H1 (cell line): ENCODE data around the gene NLRP6. TPM values are rescaled to one million over a fixed set of nuclear protein-coding genes. Genes with fewer than 3 reads are reported as not detected.
"Not testable (repeated sequence)": the region's sequence is repeated elsewhere in the genome, so short reads cannot be mapped to it uniquely, and the experiment has no call there.

ENCODE experiments used
- CTCF ChIA-PET: fragments of 300-600 bp; sonication (Branson Sonifier 250); formaldehyde crosslinking; loops from one replicate; lab custom pipeline; 2021; ENCODE audit not compliant: partially characterized antibody; lab: Charles Lee
- POLR2A ChIA-PET: fragments of 300-600 bp; sonication (Branson Sonifier 250); formaldehyde crosslinking; loops from one replicate; lab custom pipeline; 2021; ENCODE audit warnings: inconsistent platforms; ENCODE audit not compliant: partially characterized antibody; lab: Charles Lee
- DNase-seq, 2 experiments: peaks; one replicate each; pipeline versions ENCODE4 v3.0.0 to v3.0.0-alpha.2; 2010 to 2022; ENCODE audit warnings: low spot score in 2 of 2, low read depth in 1 of 2, mixed read lengths in 1 of 2
- FAIRE-seq: peaks from 2 replicates; lab custom pipeline; 2011; peaks lifted over from hg19 to GRCh38; lab: Jason Lieb, UNC
- H2AFZ ChIP-seq: 2 replicates; pipeline ENCODE4 v1.8.1; 2012; ENCODE audit warnings: low read length, inconsistent platforms
- H2AK5ac ChIP-seq: 2 replicates; pipeline ENCODE4 v1.6.1; 2013; ENCODE audit warnings: low read depth, low read length
- H2BK120ac ChIP-seq: replicated peaks from 2 replicates; pipeline ENCODE3; 2013; ENCODE audit warnings: low read depth, low read length, inconsistent platforms
- H2BK12ac ChIP-seq: 2 replicates; pipeline ENCODE4 v1.6.1; 2013; ENCODE audit warnings: low read depth, low read length
- H2BK15ac ChIP-seq: 2 replicates; pipeline ENCODE4 v1.6.1; 2013; ENCODE audit warnings: low read length
- H2BK20ac ChIP-seq: 2 replicates; pipeline ENCODE4 v1.6.1; 2013; ENCODE audit warnings: low read length
- H2BK5ac ChIP-seq: 2 replicates; pipeline ENCODE4 v1.6.1; 2013; ENCODE audit warnings: low read depth, low read length
- H3K14ac ChIP-seq: 2 replicates; pipeline ENCODE4 v1.6.1; 2013; ENCODE audit warnings: inconsistent platforms; ENCODE audit not compliant: insufficient read length
- H3K18ac ChIP-seq: 2 replicates; pipeline ENCODE4 v1.6.1; 2013; ENCODE audit warnings: low read length; ENCODE audit errors: extremely low read depth
- H3K23ac ChIP-seq: 2 replicates; pipeline ENCODE4 v1.6.1; 2013; ENCODE audit warnings: inconsistent platforms; ENCODE audit not compliant: insufficient read length
- H3K23me2 ChIP-seq: 2 replicates; pipeline ENCODE4 v1.6.1; 2013; ENCODE audit warnings: low read depth, low read length
- H3K27ac ChIP-seq: 2 replicates; pipeline ENCODE4 v1.6.1; 2011; ENCODE audit warnings: low read depth, low read length, inconsistent platforms
- H3K27me3 ChIP-seq, 4 experiments: replicated peaks in 1 of 4; 1 replicate in 1 of 4; 2 replicates in 3 of 4; pipeline versions ENCODE4 v1.6.1 to v1.8.1; 2011 to 2013; ENCODE audit warnings: low read length in 3 of 4, mild to moderate bottlenecking in 3 of 4, inconsistent platforms in 2 of 4, mixed read lengths in 2 of 4, moderate library complexity in 1 of 4; ENCODE audit not compliant: control insufficient read depth in 3 of 4, insufficient read depth in 3 of 4; ENCODE audit errors: extremely low read depth in 1 of 4
- H3K36me3 ChIP-seq, 4 experiments: 2 replicates each; pipeline versions ENCODE4 v1.6.1 to v1.8.1; 2011 to 2013; ENCODE audit warnings: mild to moderate bottlenecking in 4 of 4, low read length in 3 of 4, moderate library complexity in 2 of 4, control low read depth in 1 of 4, inconsistent platforms in 1 of 4; ENCODE audit not compliant: insufficient read depth in 4 of 4, control insufficient read depth in 2 of 4
- H3K4ac ChIP-seq: replicated peaks from 2 replicates; pipeline ENCODE3; 2013; ENCODE audit warnings: low read length, low read depth, mixed read lengths, inconsistent platforms; ENCODE audit not compliant: insufficient read length
- H3K4me1 ChIP-seq, 4 experiments: replicated peaks in 1 of 4; 1 replicate in 1 of 4; 2 replicates in 3 of 4; pipeline versions ENCODE4 v1.6.1 to v1.8.1; 2011 to 2013; ENCODE audit warnings: low read length in 3 of 4, inconsistent platforms in 2 of 4, mixed read lengths in 1 of 4; ENCODE audit not compliant: insufficient read depth in 4 of 4, control insufficient read depth in 3 of 4
- H3K4me2 ChIP-seq, 2 experiments: 2 replicates each; pipeline versions ENCODE4 v1.6.1 to v1.8.1; 2011 to 2013; ENCODE audit warnings: low read depth in 2 of 2, low read length in 2 of 2, control low read depth in 1 of 2, inconsistent platforms in 1 of 2, mild to moderate bottlenecking in 1 of 2; ENCODE audit not compliant: insufficient read depth in 1 of 2
- H3K4me3 ChIP-seq, 4 experiments: fragments of 200-600, 300-600 bp in 1 of 4; sonication (generic), shearing (Covaris generic), sonication (Bioruptor Twin) in 1 of 4; 2 replicates each; pipeline versions ENCODE4 v1.5.1 to v1.8.1; 2011 to 2016; ENCODE audit warnings: low read length in 4 of 4, low read depth in 3 of 4, control low read depth in 2 of 4, inconsistent platforms in 2 of 4, mild to moderate bottlenecking in 2 of 4, mixed read lengths in 1 of 4, moderate library complexity in 1 of 4; ENCODE audit not compliant: insufficient read depth in 2 of 4; ENCODE audit errors: extremely low read depth in 1 of 4
- H3K56ac ChIP-seq: replicated peaks from 2 replicates; pipeline ENCODE3; 2013; ENCODE audit warnings: low read depth, mild to moderate bottlenecking, mixed read lengths, low read length, inconsistent platforms; ENCODE audit not compliant: insufficient read length
- H3K79me1 ChIP-seq: 2 replicates; pipeline ENCODE4 v1.6.1; 2013; ENCODE audit warnings: low read depth, low read length, control low read depth
- H3K79me2 ChIP-seq, 2 experiments: 2 replicates each; pipeline versions ENCODE4 v1.6.1 to v1.8.1; 2012 to 2013; ENCODE audit warnings: low read length in 2 of 2, mild to moderate bottlenecking in 2 of 2, inconsistent platforms in 1 of 2; ENCODE audit not compliant: insufficient read depth in 2 of 2, control insufficient read depth in 1 of 2
- H3K9ac ChIP-seq, 4 experiments: replicated peaks in 1 of 4; 1 replicate in 1 of 4; 2 replicates in 3 of 4; pipeline versions ENCODE4 v1.6.1 to v1.8.1; 2011 to 2013; ENCODE audit warnings: low read depth in 3 of 4, low read length in 3 of 4, control low read depth in 2 of 4, mild to moderate bottlenecking in 2 of 4, moderate library complexity in 2 of 4, inconsistent platforms in 1 of 4; ENCODE audit errors: extremely low read depth in 1 of 4
- H3K9me3 ChIP-seq, 2 experiments: 2 replicates each; pipeline versions ENCODE4 v1.6.1 to v1.8.1; 2012 to 2013; ENCODE audit warnings: mild to moderate bottlenecking in 2 of 2, moderate library complexity in 2 of 2, control low read depth in 1 of 2, inconsistent platforms in 1 of 2, low read depth in 1 of 2, low read length in 1 of 2, mixed read lengths in 1 of 2; ENCODE audit not compliant: insufficient read depth in 2 of 2
- H4K20me1 ChIP-seq, 2 experiments: replicated peaks in 1 of 2; 2 replicates each; pipeline versions ENCODE3 to v1.8.1; 2011 to 2013; ENCODE audit warnings: inconsistent platforms in 2 of 2, low read length in 2 of 2, mild to moderate bottlenecking in 1 of 2; ENCODE audit not compliant: insufficient read depth in 2 of 2, control insufficient read depth in 1 of 2
- H4K5ac ChIP-seq: 2 replicates; pipeline ENCODE4 v1.6.1; 2013; ENCODE audit warnings: low read length, low read depth, mixed read lengths, inconsistent platforms; ENCODE audit not compliant: insufficient read length
- H4K8ac ChIP-seq: 2 replicates; pipeline ENCODE4 v1.8.0; 2013; ENCODE audit warnings: mild to moderate bottlenecking, moderate library complexity, low read length, inconsistent platforms; ENCODE audit not compliant: insufficient read depth; ENCODE audit errors: extremely low read depth
- H4K91ac ChIP-seq: replicated peaks from 2 replicates; pipeline ENCODE3; 2013; ENCODE audit warnings: low read length, mixed read lengths, inconsistent platforms; ENCODE audit not compliant: insufficient read length
- WGBS, 2 experiments: shearing (Covaris generic) in 1 of 2; methylation state at CpG; one replicate each; pipeline versions ENCODE4 v1.1.6 to v1.1.7; 2013 to 2015; ENCODE audit warnings: low lambda C conversion rate in 2 of 2, mixed read lengths in 2 of 2, inconsistent platforms in 1 of 2, low coverage in 1 of 2, missing lambda C conversion rate in 1 of 2; ENCODE audit not compliant: insufficient replicate concordance in 2 of 2, insufficient coverage in 1 of 2, insufficient read length in 1 of 2; ENCODE audit errors: extremely low coverage in 1 of 2, missing lambda C conversion rate in 1 of 2; 5-methylcytosine and 5-hydroxymethylcytosine counted together
- polyA plus RNA-seq, 7 experiments: library from polyadenylated mRNA; depleted of rRNA in 3 of 7; stranded (reverse) in 5 of 7; unstranded in 2 of 7; fragments of >200 nt in 5 of 7; fragments of 200-250 nt in 2 of 7; gene quantifications; 1 replicate in 5 of 7; 2 replicates in 1 of 7; 4 replicates in 1 of 7; pipeline versions ENCODE4 v1.2.1 to v1.2.3, GENCODE V29; 2011 to 2013; ENCODE audit warnings: missing spikeins in 2 of 7, mixed read lengths in 2 of 7
- total RNA-seq: library from RNA; stranded (reverse); fragmentation: NEBNext Ultra II Directional; extraction: Animal tissue kit (Norgen Biotek cat#: 25700); gene quantifications from 2 replicates; pipeline ENCODE4 v1.2.1, GENCODE V29; 2021

NLRP6 gene
- total and polyA plus RNA-seq, 2 of the 8 experiments (the other 6 are each of a cell fraction or from before 2014, with no cell fraction given), result not detected

DNA sequence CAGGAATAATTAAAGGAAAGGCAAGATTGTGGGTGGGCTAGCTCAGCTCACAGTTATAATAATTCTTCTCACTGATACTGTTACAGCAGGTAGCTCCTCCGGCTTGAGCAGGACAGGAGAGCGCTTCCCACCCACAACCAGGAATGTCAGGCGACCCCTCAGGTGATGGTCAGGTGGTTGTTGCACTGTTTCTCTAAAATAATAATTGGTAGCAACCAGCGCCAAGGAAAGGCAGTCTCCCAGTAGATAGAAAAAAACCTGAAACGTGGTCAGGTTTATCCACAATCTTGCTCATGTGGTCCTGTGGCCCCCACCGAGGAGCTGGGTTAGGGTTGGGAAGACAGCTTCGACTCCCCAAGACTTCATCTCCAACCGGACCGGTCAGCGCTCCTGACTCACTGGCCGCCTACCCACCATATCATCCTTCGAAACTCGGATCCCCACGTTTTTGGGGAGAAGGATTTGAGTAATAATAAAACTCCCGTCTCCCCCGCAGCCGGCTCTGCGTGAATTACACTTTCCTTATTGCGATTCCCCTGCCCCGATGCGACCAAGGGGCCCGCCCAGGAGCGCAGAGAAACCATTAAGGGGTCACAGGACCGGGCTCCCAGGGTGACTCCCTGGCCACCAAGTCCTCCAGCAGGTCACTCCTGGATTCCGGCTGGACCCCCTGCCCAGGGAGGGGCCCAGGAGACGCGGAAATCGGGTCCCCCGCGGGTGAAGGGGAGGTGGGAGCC, 39.6 kb downstream of the NLRP6 start:
- FAIRE-seq, H3K9ac ChIP-seq, H3K14ac ChIP-seq, H3K36me3 ChIP-seq, H3K79me1 ChIP-seq, H4K20me1 ChIP-seq, DNase-seq, H2AFZ ChIP-seq, H2BK15ac ChIP-seq, H3K27me3 ChIP-seq, H3K23ac ChIP-seq, H4K8ac ChIP-seq, H3K9me3 ChIP-seq, H3K56ac ChIP-seq: not testable (repeated sequence)
- H2BK20ac ChIP-seq, result peak overlapping the region; percentile 90; the same call in 1 of the 2 replicates
- peak overlapping the region; percentile 93; the same call in 1 of the 2 replicates for H2AK5ac ChIP-seq
- H3K79me2 ChIP-seq, result peaks cover 0 to 21% of the 10 kb centered on the region in 2 experiments; a peak in 2 of 4 replicates
- ChIA-PET CTCF (interaction anchor here (0.6 to 4.2 kb wide), 20 partner anchors 9 to 89 kb away, joined by 3 to 33 read pairs (median 5); partner anchors contain the start of genes IFITM2 and IFITM5), POLR2A (interaction anchor here (0.6 to 4.0 kb wide), 19 partner anchors 9 to 110 kb away, joined by 3 to 33 read pairs (median 4); partner anchors contain the start of genes BET1L, IFITM2 and RIC8A)
- H3K4ac ChIP-seq, result peak overlapping the region; percentile 91
- H3K4me3 ChIP-seq, result peak overlapping the region in 3 of 4 experiments; percentile 24 to 71 (median 29); a peak in 2 of 8 replicates
- peak overlapping the region; percentile 62 for H4K5ac ChIP-seq
- H3K4me1 ChIP-seq, result peaks cover 7 to 40% (median 30%) of the 10 kb centered on the region in 4 experiments
- peak overlapping the region; percentile 85 for H4K91ac ChIP-seq
- H3K23me2 ChIP-seq, result peaks cover 18% of the 10 kb centered on the region; the same call in 1 of the 2 replicates
- 42% methylated on average over 6 of the region's 30 CpGs; no CpG with 5 or more reads in 1 of the 2 experiments for WGBS, 2 experiments
- peak overlapping the region; percentile 80; the same call in 1 of the 2 replicates for H2BK12ac ChIP-seq
- H3K27ac ChIP-seq, result peak overlapping the region; percentile 24; the same call in 1 of the 2 replicates
- peak overlapping the region; percentile 60; the same call in 1 of the 2 replicates for H2BK5ac ChIP-seq
- peak overlapping the region; percentile 54 for H2BK120ac ChIP-seq
- peak overlapping the region; percentile 75 for H3K18ac ChIP-seq
- H3K4me2 ChIP-seq, result peak overlapping the region; percentile 56 to 75
